ENCODE results near the gene C11orf16.

The C11orf16 gene

DNA sequence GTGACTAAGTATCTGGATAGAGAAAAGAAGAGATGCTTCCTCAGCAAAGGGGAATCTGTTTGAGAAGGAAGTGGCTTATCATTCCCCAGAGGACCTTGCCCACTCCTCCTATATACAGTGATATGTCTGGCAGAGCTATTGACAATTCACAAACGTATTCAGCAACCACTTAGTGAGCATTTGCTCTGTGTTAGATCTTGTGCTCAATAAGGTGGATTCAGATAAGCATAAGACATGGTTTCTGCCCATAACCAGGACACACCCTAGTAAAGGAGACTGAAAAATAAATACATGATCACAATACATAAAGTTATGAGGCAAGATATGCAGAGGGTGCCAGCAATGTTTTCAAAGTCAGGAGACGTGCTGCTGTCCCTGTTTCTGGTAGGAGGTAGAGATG, 30.1 kb upstream of the C11orf16 start:
- no peak for TF ChIP-seq EZH2phosphoT487 (IDR thresholded peaks at IDR 0.05; ENCODE audit: borderline replicate concordance)
- TF ChIP-seq, protein P1, sequence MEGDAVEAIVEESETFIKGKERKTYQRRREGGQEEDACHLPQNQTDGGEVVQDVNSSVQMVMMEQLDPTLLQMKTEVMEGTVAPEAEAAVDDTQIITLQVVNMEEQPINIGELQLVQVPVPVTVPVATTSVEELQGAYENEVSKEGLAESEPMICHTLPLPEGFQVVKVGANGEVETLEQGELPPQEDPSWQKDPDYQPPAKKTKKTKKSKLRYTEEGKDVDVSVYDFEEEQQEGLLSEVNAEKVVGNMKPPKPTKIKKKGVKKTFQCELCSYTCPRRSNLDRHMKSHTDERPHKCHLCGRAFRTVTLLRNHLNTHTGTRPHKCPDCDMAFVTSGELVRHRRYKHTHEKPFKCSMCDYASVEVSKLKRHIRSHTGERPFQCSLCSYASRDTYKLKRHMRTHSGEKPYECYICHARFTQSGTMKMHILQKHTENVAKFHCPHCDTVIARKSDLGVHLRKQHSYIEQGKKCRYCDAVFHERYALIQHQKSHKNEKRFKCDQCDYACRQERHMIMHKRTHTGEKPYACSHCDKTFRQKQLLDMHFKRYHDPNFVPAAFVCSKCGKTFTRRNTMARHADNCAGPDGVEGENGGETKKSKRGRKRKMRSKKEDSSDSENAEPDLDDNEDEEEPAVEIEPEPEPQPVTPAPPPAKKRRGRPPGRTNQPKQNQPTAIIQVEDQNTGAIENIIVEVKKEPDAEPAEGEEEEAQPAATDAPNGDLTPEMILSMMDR (conservative IDR thresholded peaks at IDR 0.05; ENCODE audit: low read length), result no peak
- Histone ChIP-seq H3K36me3 (ENCODE audit: insufficient read depth, low read length) (0 out of 2 replicates have a peak, but pooled peaks cover 3% of the 10 kb centered on the region), H2AFZ (ENCODE audit: low read length) (no peak overlapping the region), H3K79me2 (ENCODE audit: insufficient read depth, low read length) (peaks cover 46% of the 10 kb centered on the region), H3K9me2 (replicated peaks; ENCODE audit: low read depth, low read length) (no peaks in the 10 kb centered on the region), H3K4me2 (ENCODE audit: low read depth, low read length, poor library complexity, severe bottlenecking) (peak overlapping the region; percentile 99), H3K9ac (ENCODE audit: low read depth, low read length, poor library complexity, severe bottlenecking) (peak overlapping the region; percentile 89), H3K4me1 (ENCODE audit: insufficient read depth, low read length, poor library complexity, severe bottlenecking) (peaks cover 30% of the 10 kb centered on the region), H3K27me3 (ENCODE audit: insufficient read depth, low read length, poor library complexity, severe bottlenecking) (no peaks in the 10 kb centered on the region), H3F3A (ENCODE audit: low read depth) (no peaks in the 10 kb centered on the region), H3K4me3 (ENCODE audit: low read length, poor library complexity, severe bottlenecking) (peak overlapping the region; percentile 97), H4K20me1 (ENCODE audit: insufficient read depth, low read length, poor library complexity, severe bottlenecking) (peaks cover 26% of the 10 kb centered on the region), H3K9me3 (ENCODE audit: insufficient read depth, low read depth, low read length) (no peaks in the 10 kb centered on the region)

- H3K79me2 ChIP-seq (ENCODE audit: insufficient read depth, low read length), result peaks cover 46% of the 10 kb centered on the region
- peak overlapping the region; percentile 97 for H3K4me3 ChIP-seq (ENCODE audit: low read length, poor library complexity, severe bottlenecking)
- H4K20me1 ChIP-seq (ENCODE audit: insufficient read depth, low read length, poor library complexity, severe bottlenecking), result peaks cover 32% of the 10 kb centered on the region
- H3K9me2 ChIP-seq (replicated peaks; ENCODE audit: low read depth, low read length), result no peaks in the 10 kb centered on the region
- H2AFZ ChIP-seq (ENCODE audit: low read length), result no peak overlapping the region
- H3K4me1 ChIP-seq (ENCODE audit: insufficient read depth, low read length, poor library complexity, severe bottlenecking), result peaks cover 30% of the 10 kb centered on the region
- H3K9me3 ChIP-seq (ENCODE audit: insufficient read depth, low read depth, low read length), result no peaks in the 10 kb centered on the region
- no peaks in the 10 kb centered on the region for H3K27me3 ChIP-seq (ENCODE audit: insufficient read depth, low read length, poor library complexity, severe bottlenecking)
- TF ChIP-seq, protein P1 (conservative IDR thresholded peaks at IDR 0.05; ENCODE audit: low read length), result no peak
- no peak for TF ChIP-seq EZH2phosphoT487 (IDR thresholded peaks at IDR 0.05; ENCODE audit: borderline replicate concordance)
- H3K4me2 ChIP-seq (ENCODE audit: low read depth, low read length, poor library complexity, severe bottlenecking), result peak overlapping the region; percentile 99
- peak overlapping the region; percentile 89 for H3K9ac ChIP-seq (ENCODE audit: low read depth, low read length, poor library complexity, severe bottlenecking)
- 0 out of 2 replicates have a peak, but pooled peaks cover 3% of the 10 kb centered on the region for H3K36me3 ChIP-seq (ENCODE audit: insufficient read depth, low read length)
- H3F3A ChIP-seq (ENCODE audit: low read depth), result no peaks in the 10 kb centered on the region
Observed at GRCh38 chr11:8961401-8961800, 28.7 kb upstream of the C11orf16 start.

GRCh38 chr11:8959546-8960166, 26.9 kb upstream of the C11orf16 start:
- TF ChIP-seq, protein P1 (conservative IDR thresholded peaks at IDR 0.05; ENCODE audit: low read length), result peak; percentile 75
- no peak for TF ChIP-seq EZH2phosphoT487 (IDR thresholded peaks at IDR 0.05; ENCODE audit: borderline replicate concordance)
- Histone ChIP-seq H3K4me3 (ENCODE audit: low read length, poor library complexity, severe bottlenecking) (no peak overlapping the region), H3K27me3 (ENCODE audit: insufficient read depth, low read length, poor library complexity, severe bottlenecking) (no peaks in the 10 kb centered on the region), H2AFZ (ENCODE audit: low read length) (no peak overlapping the region), H3K79me2 (ENCODE audit: insufficient read depth, low read length) (peaks cover 41% of the 10 kb centered on the region), H3F3A (ENCODE audit: low read depth) (no peaks in the 10 kb centered on the region), H3K9me2 (replicated peaks; ENCODE audit: low read depth, low read length) (no peaks in the 10 kb centered on the region), H3K4me2 (ENCODE audit: low read depth, low read length, poor library complexity, severe bottlenecking) (peak overlapping the region; percentile 43), H3K9ac (ENCODE audit: low read depth, low read length, poor library complexity, severe bottlenecking) (no peak overlapping the region), H4K20me1 (ENCODE audit: insufficient read depth, low read length, poor library complexity, severe bottlenecking) (peaks cover 32% of the 10 kb centered on the region), H3K36me3 (ENCODE audit: insufficient read depth, low read length) (peaks cover 12% of the 10 kb centered on the region), H3K9me3 (ENCODE audit: insufficient read depth, low read depth, low read length) (no peaks in the 10 kb centered on the region), H3K4me1 (ENCODE audit: insufficient read depth, low read length, poor library complexity, severe bottlenecking) (peaks cover 25% of the 10 kb centered on the region)

All from Loucy (cell line).